Trophoblast cell (in vitro differentiated cells and primary cell): ENCODE measurements around the gene MST1.

Experiments used
- DNase-seq, 2 donors: peaks; one replicate each; pipeline ENCODE4 v3.0.0-alpha.2; 2016
- H2AFZ ChIP-seq: 2 replicates; pipeline ENCODE4 v1.6.1; 2013; ENCODE audit warnings: low read length, moderate library complexity, mild to moderate bottlenecking; ENCODE audit not compliant: insufficient read depth, poor library complexity
- H2AK5ac ChIP-seq: 2 replicates; pipeline ENCODE4 v1.6.1; 2013; ENCODE audit warnings: mild to moderate bottlenecking, low read length
- H2BK120ac ChIP-seq: 2 replicates; pipeline ENCODE4 v1.6.1; 2013; ENCODE audit warnings: low read length, mild to moderate bottlenecking, moderate library complexity; ENCODE audit not compliant: insufficient read depth, poor library complexity
- H2BK12ac ChIP-seq: 2 replicates; pipeline ENCODE4 v1.6.1; 2013; ENCODE audit warnings: mild to moderate bottlenecking, low read length, moderate library complexity
- H2BK5ac ChIP-seq: 2 replicates; pipeline ENCODE4 v1.6.1; 2013; ENCODE audit warnings: low read length, low read depth, moderate library complexity, mild to moderate bottlenecking; ENCODE audit not compliant: poor library complexity
- H3K14ac ChIP-seq: 2 replicates; pipeline ENCODE4 v1.6.1; 2013; ENCODE audit warnings: mild to moderate bottlenecking, low read length
- H3K18ac ChIP-seq: 2 replicates; pipeline ENCODE4 v1.6.1; 2013; ENCODE audit warnings: mild to moderate bottlenecking, low read length
- H3K23ac ChIP-seq: 2 replicates; pipeline ENCODE4 v1.6.1; 2013; ENCODE audit warnings: low read length
- H3K27ac ChIP-seq: 2 replicates; pipeline ENCODE4 v1.5.1; 2013; ENCODE audit warnings: low read depth, mild to moderate bottlenecking, inconsistent platforms, low read length, moderate library complexity
- H3K27me3 ChIP-seq: 2 replicates; pipeline ENCODE4 v1.6.1; 2013; ENCODE audit warnings: inconsistent platforms, mild to moderate bottlenecking, low read length, moderate library complexity; ENCODE audit not compliant: insufficient read depth
- H3K36me3 ChIP-seq, 2 experiments: 1 replicate in 1 of 2; 2 replicates in 1 of 2; pipeline ENCODE4 v1.6.1; 2013; ENCODE audit warnings: low read length in 2 of 2, mild to moderate bottlenecking in 2 of 2, moderate library complexity in 1 of 2; ENCODE audit not compliant: insufficient read depth in 2 of 2, control insufficient read depth in 1 of 2
- H3K4ac ChIP-seq: 2 replicates; pipeline ENCODE4 v1.6.1; 2013; ENCODE audit warnings: low read depth, mild to moderate bottlenecking, low read length, moderate library complexity
- H3K4me1 ChIP-seq, 2 experiments: 1 replicate in 1 of 2; 2 replicates in 1 of 2; pipeline ENCODE4 v1.6.1; 2013; ENCODE audit warnings: low read length in 2 of 2, mild to moderate bottlenecking in 2 of 2, moderate library complexity in 1 of 2; ENCODE audit not compliant: insufficient read depth in 2 of 2, control insufficient read depth in 1 of 2
- H3K4me2 ChIP-seq: 2 replicates; pipeline ENCODE4 v1.6.1; 2013; ENCODE audit warnings: inconsistent platforms, mild to moderate bottlenecking, low read length, moderate library complexity
- H3K4me3 ChIP-seq: 2 replicates; pipeline ENCODE4 v1.5.1; 2013; ENCODE audit warnings: mild to moderate bottlenecking, low read depth, low read length, inconsistent platforms
- H3K79me1 ChIP-seq: one replicate; pipeline ENCODE4 v1.6.1; 2013; ENCODE audit warnings: low read length
- H3K79me2 ChIP-seq: 2 replicates; pipeline ENCODE4 v1.6.1; 2013; ENCODE audit warnings: low read length, mild to moderate bottlenecking; ENCODE audit not compliant: control insufficient read depth, insufficient read depth, poor library complexity
- H3K9ac ChIP-seq: 2 replicates; pipeline ENCODE4 v1.6.1; 2013; ENCODE audit warnings: mild to moderate bottlenecking, low read length
- H3K9me3 ChIP-seq: 2 replicates; pipeline ENCODE4 v1.6.1; 2013; ENCODE audit warnings: low read depth, mild to moderate bottlenecking, control low read depth, inconsistent platforms, low read length; ENCODE audit not compliant: insufficient read depth
- H4K12ac ChIP-seq: 2 replicates; pipeline ENCODE4 v1.6.1; 2013; ENCODE audit warnings: low read depth, mild to moderate bottlenecking, low read length, moderate library complexity
- H4K8ac ChIP-seq: 2 replicates; pipeline ENCODE4 v1.6.1; 2013; ENCODE audit warnings: low read depth, mild to moderate bottlenecking, low read length, moderate library complexity
- H4K91ac ChIP-seq: one replicate; pipeline ENCODE4 v1.6.1; 2013; ENCODE audit warnings: low read depth, mild to moderate bottlenecking, low read length, moderate library complexity
- WGBS: extraction: QIAGEN DNeasy Blood & Tissue Kit; methylation state at CpG from one replicate; pipeline ENCODE4 v1.1.7; 2013; ENCODE audit warnings: missing lambda C conversion rate; ENCODE audit not compliant: insufficient read length, insufficient coverage; ENCODE audit errors: extremely low coverage; 5-methylcytosine and 5-hydroxymethylcytosine counted together

The MST1 gene

DNA sequence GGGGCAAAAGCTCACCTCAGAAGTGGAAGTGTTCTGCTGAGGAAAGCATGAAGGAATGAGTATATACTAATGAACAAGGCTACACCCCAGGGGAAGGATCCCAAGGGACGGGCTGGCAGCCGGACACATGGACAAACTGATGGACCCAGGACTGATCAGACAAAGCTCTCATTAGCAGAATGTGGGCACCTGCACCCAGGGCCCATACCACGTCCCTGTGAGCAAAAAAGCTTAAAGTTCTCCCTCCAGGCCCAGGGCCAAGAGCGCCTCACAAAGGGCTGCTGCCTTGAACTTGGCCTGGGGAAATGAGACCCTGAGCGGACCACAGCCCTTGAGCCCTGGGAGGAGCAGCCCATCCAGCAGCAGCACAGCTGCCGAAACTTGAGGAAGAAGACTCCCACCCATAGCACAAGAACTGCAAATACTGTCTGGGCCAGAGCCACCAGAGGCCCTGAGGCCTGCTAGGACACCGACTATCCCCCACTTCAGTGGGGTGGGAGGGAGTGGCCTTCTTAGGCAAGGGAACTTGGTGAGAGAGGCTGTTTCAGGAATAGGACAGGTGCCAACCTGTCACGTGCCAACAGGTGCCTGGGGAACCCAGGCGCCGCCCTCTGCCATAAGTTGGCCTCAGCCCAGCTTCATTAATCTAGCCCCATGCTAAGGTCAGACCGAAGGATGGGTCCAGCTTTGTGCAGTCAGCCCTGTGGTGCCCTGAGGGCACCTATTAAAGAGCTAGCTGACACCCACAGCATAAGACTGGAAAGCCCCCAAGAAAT lies 36.8 kb upstream of the MST1 start:
- H3K27me3 ChIP-seq: no peaks in the 10 kb centered on the region
- H3K23ac ChIP-seq: no peak overlapping the region
- H4K12ac ChIP-seq: no peak overlapping the region
- no peak overlapping the region for H3K9ac ChIP-seq
- H3K4me3 ChIP-seq: no peak overlapping the region
- H3K79me1 ChIP-seq: peaks cover 9% of the 10 kb centered on the region
- H3K36me3 ChIP-seq: peaks cover 50 to 56% of the 10 kb centered on the region in 2 experiments
- no peak overlapping the region for H3K4ac ChIP-seq
- no peak overlapping the region for H3K4me2 ChIP-seq
- no CpG with 5 or more reads among the region's 11 CpGs for WGBS
- peaks cover 8 to 12% of the 10 kb centered on the region in 2 experiments for H3K4me1 ChIP-seq
- H2AK5ac ChIP-seq: no peak overlapping the region
- H4K91ac ChIP-seq: no peak overlapping the region
- no peak overlapping the region for H2BK12ac ChIP-seq
- H2BK5ac ChIP-seq: no peak overlapping the region
- H3K18ac ChIP-seq: no peak overlapping the region
- H3K79me2 ChIP-seq: peaks cover 9% of the 10 kb centered on the region
- no peak overlapping the region for H3K14ac ChIP-seq
- no peak overlapping the region for H2AFZ ChIP-seq
- H3K9me3 ChIP-seq: peaks cover 3% of the 10 kb centered on the region
- H4K8ac ChIP-seq: no peak overlapping the region
- DNase-seq: no peak
- H2BK120ac ChIP-seq: no peak overlapping the region
- no peak overlapping the region for H3K27ac ChIP-seq

DNA sequence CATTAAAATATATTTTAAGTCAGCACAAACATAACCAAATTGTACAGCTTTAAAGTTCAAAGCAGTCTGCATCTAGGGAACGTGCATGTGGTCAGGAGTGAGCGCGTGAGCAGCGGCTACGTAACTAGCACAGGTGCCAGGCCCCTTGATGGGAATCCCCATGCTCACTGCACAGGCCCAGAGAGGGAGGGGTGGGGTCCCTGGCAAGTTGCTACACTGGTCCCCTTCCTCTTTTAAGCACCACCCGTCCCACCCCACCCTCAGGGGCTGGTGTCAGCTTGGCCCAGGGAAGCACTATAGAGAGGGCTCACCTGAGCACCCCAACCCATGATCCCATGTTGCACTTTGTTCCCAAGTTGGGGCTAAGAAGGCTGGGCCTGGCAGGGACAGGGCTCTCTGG lies 35.3 kb upstream of the MST1 start:
- Histone ChIP-seq H3K9me3 (peaks cover 3% of the 10 kb centered on the region), H3K14ac (no peak overlapping the region), H3K79me2 (peaks cover 9% of the 10 kb centered on the region), H4K91ac (peak overlapping the region; percentile 81), H3K79me1 (peaks cover 9% of the 10 kb centered on the region), H3K9ac (no peak overlapping the region), H2BK120ac (no peak overlapping the region), H2BK5ac (no peak overlapping the region), H2BK12ac (no peak overlapping the region), H3K18ac (no peak overlapping the region), H3K36me3 (peaks cover 55 to 57% of the 10 kb centered on the region in 2 experiments), H3K4me2 (peak overlapping the region; percentile 74), H4K8ac (peak overlapping the region; percentile 28), H3K4me1 (peaks cover 8 to 12% of the 10 kb centered on the region in 2 experiments), H3K4me3 (no peak overlapping the region), H4K12ac (peak overlapping the region; percentile 55), H3K27me3 (no peaks in the 10 kb centered on the region), H3K27ac (peak overlapping the region; percentile 77), H3K23ac (no peak overlapping the region), H3K4ac (peak overlapping the region; percentile 25), H2AK5ac (peak overlapping the region; percentile 38), H2AFZ (no peak overlapping the region)
- no peak for DNase-seq
- no CpG with 5 or more reads among the region's 6 CpGs for WGBS

DNA sequence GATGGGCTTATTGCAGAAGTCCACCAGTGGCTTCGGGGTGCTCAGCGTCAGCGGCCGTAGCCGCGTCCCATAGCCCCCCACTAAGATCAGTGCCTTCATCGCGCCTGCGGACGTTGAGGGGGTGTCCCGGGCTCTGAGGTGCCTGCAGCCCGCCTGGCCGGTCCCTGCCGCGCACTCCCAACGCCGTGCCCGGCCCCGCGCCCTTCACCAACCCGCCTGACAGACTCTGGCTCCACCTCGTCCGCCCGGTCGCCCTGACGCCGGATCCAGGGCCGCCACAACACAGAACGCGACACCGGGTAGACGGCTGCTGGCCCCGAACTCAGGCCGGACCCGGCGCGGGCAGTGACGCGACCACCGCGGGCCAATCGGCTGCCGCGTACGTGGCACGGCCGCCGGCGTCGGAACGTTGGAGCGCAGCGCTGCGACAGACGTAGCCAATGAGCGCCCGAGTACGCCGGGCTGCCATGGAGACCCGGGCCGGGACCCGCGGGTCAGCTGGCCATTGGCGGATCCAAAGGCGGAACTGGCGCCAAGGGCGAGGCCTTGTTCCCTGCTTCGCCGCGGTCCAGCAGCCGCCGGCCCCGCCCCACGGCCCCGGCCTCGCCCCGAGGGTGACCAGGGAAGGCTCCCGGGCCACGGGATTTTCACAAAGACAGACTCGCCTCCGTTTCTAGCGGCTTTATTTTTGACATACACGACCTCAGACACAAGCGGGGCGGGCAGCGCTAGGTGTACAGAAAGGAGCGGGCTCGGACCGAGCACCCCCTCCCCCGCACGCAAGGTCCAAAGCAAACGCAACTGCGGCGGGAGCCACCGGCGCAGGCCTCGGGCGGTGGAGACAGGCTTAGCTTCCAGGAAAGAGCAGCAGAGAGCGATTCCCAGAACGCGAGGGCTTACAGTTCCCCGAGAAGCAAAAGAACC lies 34.6 kb upstream of the MST1 start, which contains the start of gene GMPPB:
Gene GMPPB, minus strand, starts transcription at position 324 of the 924 bp plus-strand sequence. Its CDS starts 225 bp downstream, at position 99.
- H2BK5ac ChIP-seq: peak within 1 kb of the TSS; percentile 44
- no peak within 1 kb of the TSS for H3K23ac ChIP-seq
- H4K8ac ChIP-seq: peak within 1 kb of the TSS; percentile 95
- DNase-seq: peak; percentile 99
- peak within 1 kb of the TSS; percentile 98 for H3K4me3 ChIP-seq
- peak within 1 kb of the TSS; percentile 65 for H2BK120ac ChIP-seq
- H3K14ac ChIP-seq: peak within 1 kb of the TSS; percentile 93
- peak within 1 kb of the TSS; percentile 83 for H3K27ac ChIP-seq
- no peaks in the 10 kb centered on the region for H3K27me3 ChIP-seq
- H3K9ac ChIP-seq: peak within 1 kb of the TSS; percentile 98
- H4K12ac ChIP-seq: peak within 1 kb of the TSS; percentile 90
- H3K79me2 ChIP-seq: peaks cover 9% of the 10 kb centered on the region
- no CpG with 5 or more reads among the region's 102 CpGs for WGBS
- H4K91ac ChIP-seq: peak within 1 kb of the TSS; percentile 98
- peaks cover 9% of the 10 kb centered on the region for H3K79me1 ChIP-seq
- peak within 1 kb of the TSS; percentile 94 for H3K4ac ChIP-seq
- H3K36me3 ChIP-seq: peaks cover 55 to 57% of the 10 kb centered on the region in 2 experiments
- H3K18ac ChIP-seq: peak within 1 kb of the TSS; percentile 91
- H2BK12ac ChIP-seq: peak within 1 kb of the TSS; percentile 6
- peak within 1 kb of the TSS; percentile 90 for H3K4me2 ChIP-seq
- H2AK5ac ChIP-seq: peak within 1 kb of the TSS; percentile 93
- peaks cover 11 to 17% of the 10 kb centered on the region in 2 experiments for H3K4me1 ChIP-seq
- H2AFZ ChIP-seq: peak within 1 kb of the TSS; percentile 81
- peaks cover 3% of the 10 kb centered on the region for H3K9me3 ChIP-seq

DNA sequence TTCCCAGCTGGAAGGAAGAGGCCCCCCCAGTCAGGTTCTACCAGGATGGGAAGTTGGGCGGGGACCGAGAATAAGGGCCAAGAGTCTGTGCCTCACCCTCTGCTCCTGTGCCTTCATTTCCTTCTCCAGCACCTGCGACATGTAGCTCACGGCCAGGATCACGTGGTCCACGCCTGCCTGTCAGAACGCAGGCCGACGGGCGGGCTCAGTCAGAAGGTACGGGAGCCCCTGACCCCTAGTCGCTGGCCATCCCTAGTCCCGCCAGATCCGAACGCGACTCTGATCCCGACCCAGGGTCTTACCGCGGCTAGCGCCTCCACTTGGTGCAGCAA lies 34.0 kb upstream of the MST1 start:
- H3K36me3 ChIP-seq: peaks cover 55 to 57% of the 10 kb centered on the region in 2 experiments
- peaks cover 9% of the 10 kb centered on the region for H3K79me1 ChIP-seq
- DNase-seq: peak; percentile 56 to 68
- H3K9me3 ChIP-seq: peaks cover 5% of the 10 kb centered on the region
- WGBS: no CpG with 5 or more reads among the region's 20 CpGs
- peak overlapping the region; percentile 65 for H2BK120ac ChIP-seq
- peak overlapping the region; percentile 93 for H3K14ac ChIP-seq
- no peaks in the 10 kb centered on the region for H3K27me3 ChIP-seq
- H3K79me2 ChIP-seq: peaks cover 9% of the 10 kb centered on the region
- peak overlapping the region; percentile 81 for H2AFZ ChIP-seq
- H2BK12ac ChIP-seq: no peak overlapping the region
- peak overlapping the region; percentile 90 for H3K4me2 ChIP-seq
- H3K4ac ChIP-seq: peak overlapping the region; percentile 94
- peak overlapping the region; percentile 98 for H4K91ac ChIP-seq
- peak overlapping the region; percentile 91 for H3K18ac ChIP-seq
- H2AK5ac ChIP-seq: peak overlapping the region; percentile 93
- peak overlapping the region; percentile 98 for H3K4me3 ChIP-seq
- no peak overlapping the region for H3K23ac ChIP-seq
- H4K8ac ChIP-seq: peak overlapping the region; percentile 95
- H3K9ac ChIP-seq: peak overlapping the region; percentile 98
- H3K4me1 ChIP-seq: peaks cover 13 to 20% of the 10 kb centered on the region in 2 experiments
- peak overlapping the region; percentile 83 for H3K27ac ChIP-seq
- H2BK5ac ChIP-seq: peak overlapping the region; percentile 37
- H4K12ac ChIP-seq: peak overlapping the region; percentile 90
